NCI-H2081 (cell line): ENCODE results near the gene USP34.
"Not testable (repeated sequence)": the region's sequence is repeated elsewhere in the genome, so short reads cannot be mapped to it uniquely, and the experiment has no call there.

Experiments used
- DNase-seq, 2 experiments: peaks; one replicate each; lab custom pipeline; 2025; lab: John Stamatoyannopoulos, UW

The USP34 gene

DNA sequence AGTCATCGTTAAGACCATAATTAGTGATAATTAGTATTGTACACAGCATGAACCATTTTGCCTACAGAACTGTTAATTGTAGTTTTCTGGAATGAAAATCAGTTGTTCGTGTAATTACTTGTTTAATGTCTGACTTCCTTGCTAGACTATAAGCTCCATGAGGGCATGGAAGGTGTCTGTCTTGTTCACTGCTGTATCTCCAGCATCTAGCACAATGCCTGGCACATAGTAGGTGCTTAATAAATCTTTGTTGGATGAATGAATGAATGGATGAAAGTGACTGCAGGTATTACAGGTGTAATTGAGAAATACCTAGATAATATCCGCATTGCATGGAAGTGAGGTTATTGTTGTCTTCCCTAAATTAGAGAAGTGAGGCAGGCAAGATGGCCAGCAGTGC lies 287.1 kb downstream of the USP34 start:
- DNase-seq, result no peak

DNA sequence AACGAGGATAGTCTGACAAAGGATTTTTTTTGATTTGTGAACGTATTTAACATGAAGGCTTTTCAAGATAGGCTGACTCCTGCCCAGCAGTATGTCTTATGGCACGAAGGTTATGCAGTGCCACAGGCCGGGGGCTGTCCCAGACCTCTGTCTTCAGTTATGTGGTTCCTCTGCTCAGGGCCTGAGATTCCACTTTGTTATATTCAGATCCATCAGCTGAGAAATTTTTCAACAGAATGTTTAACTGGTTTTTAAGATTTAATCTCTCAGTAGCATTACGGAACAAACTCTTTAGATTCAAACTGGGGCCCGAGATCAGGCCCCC lies 288.9 kb downstream of the USP34 start:
- no peak for DNase-seq

DNA sequence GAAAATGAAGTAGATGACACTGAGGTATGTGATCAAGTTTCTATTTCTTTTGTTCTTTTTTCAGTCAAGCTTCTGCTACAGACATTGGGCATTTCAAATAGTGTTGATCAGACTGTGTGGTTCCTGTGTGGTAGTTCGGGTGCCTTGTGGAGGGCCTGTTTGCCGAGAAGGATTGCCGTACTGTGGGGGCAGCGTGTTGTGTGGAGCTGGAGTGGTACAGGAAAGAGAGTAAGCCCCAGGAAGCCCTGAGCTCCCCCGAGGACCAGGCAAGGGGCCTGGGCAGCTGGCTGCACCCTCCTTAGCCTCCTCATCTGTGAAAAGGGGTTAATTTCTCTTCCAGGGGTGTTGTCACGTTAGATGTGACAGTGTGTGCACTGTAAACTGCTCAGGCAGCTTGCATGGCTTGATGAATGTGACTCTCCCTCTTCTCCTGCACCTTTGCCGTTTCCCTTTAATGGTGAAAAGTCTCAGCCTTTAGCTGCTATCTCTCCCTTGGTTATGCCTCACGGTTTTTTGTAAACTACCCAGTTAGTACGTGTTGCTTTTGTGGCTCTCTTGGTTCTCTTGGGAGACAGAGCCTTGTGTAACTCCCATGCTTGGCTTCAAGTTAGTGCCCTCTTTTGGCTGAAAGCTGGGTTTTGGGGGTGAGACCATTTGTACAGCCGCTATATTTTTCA lies 289.4 kb downstream of the USP34 start:
- no peak for DNase-seq

DNA sequence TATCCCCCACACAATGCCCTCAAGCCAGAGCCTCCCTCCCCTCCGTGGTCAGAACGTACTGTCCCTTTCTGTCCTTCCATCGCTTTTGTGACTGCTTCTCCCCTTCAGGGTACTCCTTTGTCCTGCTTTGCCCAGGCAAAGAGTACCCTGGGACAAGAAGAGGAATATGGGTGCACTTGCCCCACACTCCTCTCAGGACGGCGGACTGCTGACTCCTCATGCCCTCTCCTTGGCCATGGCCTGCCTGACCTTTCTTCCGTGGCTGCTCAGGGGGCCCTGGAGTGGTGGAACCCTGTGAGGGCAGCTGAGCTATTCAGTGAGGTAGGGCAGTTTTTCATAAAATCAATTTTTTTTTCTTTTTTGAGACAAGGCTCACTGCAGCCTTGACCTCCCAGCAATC lies 290.2 kb downstream of the USP34 start:
- DNase-seq, result no peak

DNA sequence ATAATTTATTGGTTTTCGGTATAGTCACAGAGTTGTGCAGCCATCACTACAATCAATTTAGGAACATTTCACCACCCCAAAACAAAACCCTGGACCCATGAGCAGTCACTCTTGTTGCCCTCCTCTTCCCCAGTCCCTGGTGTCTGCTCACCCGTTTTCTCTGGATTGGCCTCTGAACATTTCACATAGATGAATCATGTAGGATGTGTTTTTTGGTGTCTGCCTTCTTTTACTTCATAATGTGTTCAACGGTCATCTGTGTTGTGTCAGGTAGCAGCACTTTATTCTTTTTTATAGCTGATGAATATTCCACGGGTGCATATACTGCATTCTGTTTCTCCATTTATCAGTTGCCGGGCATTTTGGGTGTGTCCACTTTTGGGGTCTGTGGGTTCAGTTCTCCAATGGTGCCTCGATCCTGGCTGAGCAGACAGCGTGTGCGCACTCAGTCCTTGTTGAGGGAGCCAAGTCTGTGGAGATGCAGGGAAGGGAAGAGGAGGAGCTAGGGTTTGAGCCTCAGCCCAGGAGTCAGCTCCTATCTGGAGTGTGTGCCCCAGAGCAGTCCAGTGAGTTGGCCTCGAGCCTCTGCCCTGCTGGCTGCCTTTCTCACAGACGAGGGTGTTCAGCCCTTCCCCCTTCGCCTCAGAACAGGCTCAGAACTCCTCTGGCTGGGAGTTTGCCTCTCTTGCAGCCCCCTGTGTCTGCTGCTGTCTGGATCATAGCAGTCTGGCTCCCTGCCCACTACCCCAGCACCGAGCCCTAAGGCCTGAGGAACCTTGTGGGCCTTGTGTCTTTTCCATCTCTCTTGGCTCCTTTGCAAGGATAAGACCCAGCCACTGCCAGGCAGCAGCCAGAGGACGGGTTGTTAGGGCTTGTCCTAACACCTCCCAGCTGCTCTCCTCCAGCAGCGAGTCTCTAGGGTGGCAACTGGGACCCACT lies 290.9 kb downstream of the USP34 start:
- no peak for DNase-seq

DNA sequence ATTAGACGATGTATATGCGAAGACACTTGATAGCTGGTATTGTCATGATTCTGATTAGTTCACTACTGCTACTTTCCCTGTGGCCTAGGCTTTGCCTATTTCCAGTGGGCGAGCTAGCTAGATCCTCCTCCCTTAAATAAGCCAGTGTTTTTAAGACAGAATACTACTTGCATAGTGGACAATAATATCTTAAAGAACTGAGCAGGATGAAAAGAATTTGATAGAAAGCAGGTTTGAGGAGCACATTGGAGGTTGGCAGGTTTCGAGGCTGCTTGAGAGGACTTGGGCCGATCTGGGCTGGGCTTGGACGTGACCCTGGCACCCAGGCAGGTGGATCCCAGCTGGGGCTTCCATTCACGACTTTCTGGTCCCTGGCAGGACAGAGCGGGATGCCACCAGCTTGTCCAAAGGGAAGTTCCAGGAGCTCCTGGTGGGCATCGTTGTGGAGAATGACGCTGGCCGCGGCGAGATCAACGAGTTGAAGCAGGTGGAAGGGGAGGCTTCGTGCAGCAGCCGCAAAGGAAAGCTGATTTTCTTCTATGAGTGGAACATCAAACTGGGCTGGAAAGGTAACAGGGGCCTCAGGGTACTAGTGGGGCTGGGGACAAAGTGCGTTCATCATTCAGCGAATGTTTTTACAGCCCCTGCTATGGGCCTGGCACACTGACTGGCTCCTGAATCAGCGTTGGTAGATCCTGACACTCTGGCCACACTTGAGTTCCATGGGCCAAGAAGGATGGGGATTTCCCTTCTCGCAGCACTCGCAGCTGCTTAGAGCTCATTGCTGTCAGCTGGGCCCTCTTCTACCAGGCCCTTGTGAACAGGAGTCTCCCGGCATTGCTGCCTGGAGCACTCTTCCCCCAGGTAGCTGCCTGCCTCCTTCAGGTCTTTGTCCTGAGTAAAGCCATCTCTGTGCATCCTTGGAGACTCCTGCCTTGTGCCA lies 292.0 kb downstream of the USP34 start:
- no peak for DNase-seq

DNA sequence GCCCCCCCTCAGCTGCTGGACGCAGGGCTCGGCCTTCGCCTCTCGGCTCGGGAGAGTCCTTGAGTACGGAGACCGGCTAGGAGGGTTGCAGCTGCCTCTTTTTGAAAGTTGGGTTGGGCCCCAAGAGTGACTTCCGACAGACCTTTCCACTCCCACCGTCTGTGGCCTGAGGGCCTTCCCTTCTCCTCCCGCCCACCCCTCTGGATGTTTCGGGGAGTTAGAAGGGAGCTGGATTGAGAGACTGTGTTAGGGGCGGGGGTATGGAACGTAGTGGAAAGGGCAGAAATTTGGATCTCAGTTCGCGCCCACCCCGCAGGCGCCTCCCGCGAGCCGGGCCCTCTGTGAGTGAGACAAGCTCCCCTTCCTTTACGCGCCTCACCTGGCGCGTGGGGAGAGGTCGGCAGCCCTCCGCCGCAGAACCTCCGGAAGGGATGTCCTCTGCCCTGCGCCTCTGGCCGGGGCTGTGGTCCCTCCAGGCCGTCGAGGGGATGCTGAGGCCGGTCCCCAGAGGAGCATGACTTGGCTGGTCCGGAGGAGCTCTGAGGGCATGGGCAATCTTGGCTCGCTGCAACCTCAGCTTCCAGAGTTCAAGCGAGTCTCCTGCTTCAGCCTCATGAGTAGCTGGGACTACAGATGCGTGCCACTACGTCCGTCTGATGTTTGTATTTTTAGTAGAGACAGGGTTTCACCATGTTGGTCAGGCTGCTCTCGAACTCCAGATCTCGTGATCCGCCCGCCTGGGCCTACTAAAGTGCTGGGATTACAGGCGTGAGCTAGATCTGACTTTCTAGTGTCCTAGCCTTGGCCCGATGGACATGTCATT lies 292.9 kb downstream of the USP34 start:
- no peak for DNase-seq

DNA sequence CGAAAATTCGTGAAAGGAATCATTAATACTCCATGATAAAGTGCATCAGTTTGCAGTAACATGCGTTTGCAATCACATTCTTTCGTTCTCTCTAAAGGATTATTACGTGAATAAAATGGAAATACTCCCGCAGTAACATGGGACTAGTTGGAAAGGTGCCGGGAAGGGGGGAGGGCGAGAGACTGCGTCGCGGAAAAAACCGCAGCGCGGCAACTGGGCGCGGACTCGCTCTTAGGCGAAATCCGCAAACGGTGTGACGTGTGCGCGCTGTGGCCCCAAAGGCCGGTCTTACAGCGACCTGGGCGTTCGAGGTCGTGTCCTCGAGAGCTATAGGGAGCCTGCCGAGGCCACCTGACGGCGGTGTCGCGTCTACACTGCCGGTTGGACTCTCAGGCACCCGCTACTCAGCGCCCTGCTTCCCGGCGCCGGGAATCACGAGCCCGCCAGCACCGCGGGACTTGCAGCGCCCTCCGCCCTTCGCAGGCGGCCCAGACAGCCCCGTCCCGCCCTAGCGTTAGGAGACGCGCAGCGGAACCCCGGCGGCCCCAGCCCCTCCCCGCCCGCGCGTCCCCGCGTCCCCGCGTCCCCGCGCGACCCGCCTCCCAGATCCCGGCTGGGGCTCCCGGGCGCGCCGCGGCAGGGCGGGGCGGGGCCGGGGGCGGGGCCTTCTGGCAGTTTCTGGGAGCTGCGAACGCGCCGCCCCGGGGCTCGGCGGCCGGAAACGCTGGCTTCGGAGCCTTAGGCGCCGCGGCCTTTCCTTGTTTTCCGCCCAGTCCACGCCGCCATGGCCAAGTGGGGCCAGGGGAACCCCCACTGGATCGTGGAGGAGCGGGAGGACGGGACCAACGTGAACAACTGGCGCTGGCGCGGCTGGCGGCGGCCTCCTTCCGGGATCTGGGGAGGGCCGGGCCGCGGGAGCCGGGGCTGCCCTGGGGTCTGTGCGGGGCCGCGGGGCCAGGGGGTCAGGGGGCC lies 293.8 kb downstream of the USP34 start:
- peak; percentile 94 to 95 for DNase-seq

DNA sequence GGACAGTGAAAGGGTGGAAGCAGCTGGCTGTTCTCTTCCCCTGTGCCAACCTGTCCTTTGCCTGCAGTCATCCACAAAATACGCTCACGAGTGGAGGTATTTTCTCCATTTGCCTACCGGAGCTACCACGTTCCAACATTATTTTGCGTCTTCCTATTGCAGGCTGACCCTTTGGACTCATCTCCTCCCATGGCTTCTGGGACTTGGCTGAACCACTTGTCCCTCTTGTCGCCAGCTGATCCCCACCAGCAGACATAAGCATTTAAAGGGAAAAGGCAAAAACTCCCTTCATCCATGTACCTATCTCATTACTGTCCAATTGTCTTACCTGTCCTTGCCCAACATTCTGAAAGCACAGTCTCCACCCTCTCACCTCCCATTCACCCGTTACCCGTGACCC lies 295.9 kb downstream of the USP34 start:
- DNase-seq, result no peak

DNA sequence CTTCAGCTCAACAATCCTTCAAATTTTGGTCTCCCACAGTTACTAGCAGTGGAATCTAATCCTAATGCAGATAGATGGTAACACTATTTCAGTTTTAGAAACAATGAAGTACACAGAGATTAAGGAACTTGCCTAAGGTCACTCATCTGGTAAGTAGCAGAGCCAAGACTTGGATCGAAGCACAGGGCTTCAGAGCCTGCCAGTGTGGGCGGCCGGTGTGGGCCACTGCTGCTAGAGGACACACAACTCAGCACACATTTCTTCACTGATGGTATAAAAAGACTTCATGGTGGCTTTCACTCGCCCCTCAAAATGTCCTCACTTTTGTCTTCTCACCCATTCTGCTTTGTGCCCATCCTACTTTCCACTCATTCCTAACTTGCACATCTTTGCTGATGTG lies 297.8 kb downstream of the USP34 start:
- no peak for DNase-seq

DNA sequence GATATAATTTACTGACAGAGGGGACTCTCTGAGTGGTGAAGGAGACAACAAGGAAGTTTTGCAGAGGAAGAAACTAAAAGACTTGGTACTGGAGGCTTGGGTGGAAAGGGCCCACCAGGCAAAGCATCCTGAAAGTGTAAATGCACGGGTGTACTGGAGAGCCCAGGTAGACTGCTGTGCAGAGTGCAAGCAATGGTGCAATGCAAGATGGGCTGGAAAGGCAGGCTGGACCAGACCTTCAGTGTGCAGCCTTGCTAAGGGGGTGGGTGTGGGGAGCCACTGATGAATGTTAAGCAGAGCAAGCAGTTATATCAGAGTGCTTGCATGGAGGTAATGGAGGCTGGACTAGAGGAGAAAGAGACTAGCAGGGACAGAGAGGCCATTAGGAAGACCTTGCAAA lies 298.2 kb downstream of the USP34 start:
- DNase-seq, result no peak

DNA sequence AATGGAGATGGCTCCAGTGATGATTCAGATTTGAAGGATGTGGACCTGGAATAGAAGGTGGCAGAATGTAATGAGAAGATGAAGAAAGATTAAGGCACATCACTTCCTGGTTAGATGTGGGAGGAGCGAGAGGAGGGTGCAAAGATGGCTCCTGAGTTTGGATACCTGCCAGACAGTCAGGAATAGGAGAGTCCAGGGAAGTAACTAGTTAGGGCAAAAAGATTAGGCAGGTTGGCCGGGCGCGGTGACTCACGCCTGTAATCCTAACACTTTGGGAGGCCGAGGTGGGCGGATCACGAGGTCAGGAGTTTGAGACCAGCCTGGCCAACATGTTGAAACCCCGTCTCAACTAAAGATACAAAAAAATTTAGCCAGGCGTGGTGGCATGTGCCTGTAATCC lies 303.3 kb downstream of the USP34 start:
- DNase-seq, result no peak

DNA sequence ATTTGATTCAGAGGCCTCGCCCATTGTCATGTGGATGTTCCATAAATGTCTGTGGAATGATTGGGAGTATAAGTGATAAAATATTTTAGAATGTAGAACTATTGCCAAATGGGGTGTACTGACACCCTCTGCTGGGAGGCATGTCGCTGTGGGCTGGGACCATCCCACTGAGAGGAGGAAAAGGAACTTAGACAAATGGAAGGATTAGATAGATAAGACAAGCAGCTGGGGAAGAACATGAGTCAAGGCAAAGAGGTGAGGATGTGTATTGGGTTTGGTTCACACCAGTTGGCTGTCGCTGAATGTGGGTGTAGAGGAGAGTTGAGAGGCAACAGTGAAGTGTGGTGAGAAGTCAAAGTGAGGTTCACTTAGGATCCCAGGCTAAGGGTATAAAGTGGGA lies 304.9 kb downstream of the USP34 start:
- no peak for DNase-seq

DNA sequence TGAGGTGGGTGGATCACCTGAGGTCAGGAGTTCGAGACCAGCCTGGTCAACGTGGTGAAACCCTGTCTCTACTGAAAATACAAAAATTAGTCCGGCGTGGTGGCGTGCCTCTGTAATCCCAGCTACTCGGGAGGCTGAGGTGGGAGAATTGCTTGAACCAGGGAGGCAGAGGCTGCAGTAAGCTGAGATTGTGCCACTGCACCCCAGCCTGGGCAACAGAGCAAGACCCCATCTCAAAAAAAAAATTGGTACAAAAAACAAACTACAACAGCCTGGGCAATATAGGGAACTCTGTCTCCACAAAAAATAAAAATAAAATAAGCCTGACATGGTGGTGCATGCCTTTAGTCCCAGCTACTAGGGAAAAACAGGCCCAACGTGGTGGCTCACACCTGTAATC lies 305.8 kb downstream of the USP34 start:
- not testable (repeated sequence) for DNase-seq

DNA sequence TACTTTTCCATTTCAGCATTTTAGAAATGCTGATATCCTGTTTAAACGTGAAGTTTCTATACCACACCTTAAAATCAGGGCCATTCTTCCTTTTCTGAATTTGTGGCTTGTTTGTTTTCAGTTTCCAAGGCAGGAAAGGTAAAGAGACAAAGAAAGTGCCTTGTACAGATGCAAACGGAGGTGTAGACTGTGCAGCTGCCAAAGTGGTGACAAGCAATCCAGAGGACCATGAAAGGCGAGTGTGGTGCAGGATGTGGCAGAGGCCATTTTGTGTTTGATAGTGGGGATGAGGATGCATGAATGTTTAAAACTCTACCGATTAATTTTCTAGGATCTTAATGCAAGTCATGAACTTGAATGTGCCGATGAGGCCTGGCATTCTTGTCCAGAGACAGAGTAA lies 308.2 kb downstream of the USP34 start:
- no peak for DNase-seq

DNA sequence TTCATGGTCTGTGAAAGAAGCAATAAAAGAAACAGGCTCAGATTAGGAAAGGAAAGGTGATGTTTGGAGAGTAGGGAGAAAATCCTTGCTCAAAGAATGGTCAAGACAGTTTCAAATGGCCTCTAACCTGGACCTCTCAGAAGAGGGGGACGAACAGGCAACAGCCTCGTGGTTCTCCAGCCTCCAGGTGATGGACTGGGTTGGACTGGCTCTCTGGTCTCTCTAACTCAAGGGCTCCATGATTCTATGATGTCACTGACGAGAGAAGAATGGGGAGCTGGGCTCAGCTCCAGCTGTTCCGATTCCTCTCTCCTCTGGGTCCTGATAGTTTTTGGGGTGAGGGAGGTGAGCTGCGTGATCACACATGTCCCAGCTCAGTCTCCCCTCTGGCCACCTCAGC lies 309.0 kb downstream of the USP34 start, which contains the start of gene C2orf74:
TSS of gene C2orf74 (plus strand) at position 301 of the 400 bp plus-strand sequence. CDS start 327 bp downstream, outside the sequence.
- DNase-seq, result no peak

DNA sequence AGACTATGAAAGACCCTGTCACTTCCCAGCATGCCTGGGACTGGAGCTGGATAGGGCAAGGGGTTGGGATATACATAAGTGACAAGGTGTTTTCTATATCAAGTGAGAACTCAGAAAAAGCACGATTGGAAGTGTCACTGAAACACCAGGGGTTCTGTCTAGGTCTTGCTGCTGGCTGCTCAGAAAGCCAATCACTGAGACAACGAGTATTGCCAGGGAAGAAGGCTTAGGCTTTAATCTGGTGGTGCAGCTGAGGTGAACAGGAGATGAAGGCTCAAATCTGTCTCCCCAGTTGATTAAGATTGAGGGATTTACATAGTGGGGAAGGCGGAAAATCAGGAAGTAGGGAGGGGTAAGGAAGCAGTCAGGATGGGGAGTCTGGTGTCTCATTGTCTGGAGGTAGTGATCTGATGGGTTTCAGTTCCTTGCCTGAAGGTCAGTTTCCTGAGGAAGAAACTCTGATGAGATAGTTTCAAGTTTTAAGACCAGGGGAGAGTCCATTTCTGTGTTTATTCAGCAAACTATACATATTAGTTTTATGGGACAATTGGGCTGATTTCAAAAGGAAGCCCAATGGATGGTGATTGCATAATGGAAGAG lies 312.4 kb downstream of the USP34 start:
- no peak for DNase-seq

DNA sequence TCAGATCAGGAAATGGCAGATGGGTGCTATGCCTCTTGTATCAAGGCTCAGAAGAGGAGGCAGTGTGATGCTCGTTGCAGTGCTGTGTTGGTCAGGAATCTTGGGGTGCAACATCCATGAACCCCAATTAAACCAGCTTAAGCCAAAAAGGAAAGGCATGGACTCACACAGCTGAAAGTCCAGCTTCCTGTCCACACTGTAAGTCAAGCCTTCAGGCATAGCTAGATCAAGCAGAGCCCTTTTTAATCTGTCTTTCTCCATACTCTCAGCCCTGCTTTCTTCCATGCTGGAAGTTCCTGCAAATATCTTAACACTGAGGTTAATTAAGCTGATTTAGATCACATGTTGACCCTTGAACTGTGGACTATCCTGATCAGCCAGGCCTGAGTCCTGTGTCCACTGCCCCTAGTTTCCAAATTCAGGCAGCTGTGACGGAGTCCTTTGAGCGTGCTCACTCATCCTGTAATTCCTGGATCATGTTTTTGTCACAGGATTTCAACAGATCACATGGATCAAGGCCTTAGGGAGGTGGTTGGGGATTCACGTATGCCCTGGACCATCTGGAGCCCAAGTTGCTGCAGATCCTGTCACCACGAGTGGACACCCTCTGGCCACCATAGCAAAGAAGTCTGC lies 313.4 kb downstream of the USP34 start:
- no peak for DNase-seq

DNA sequence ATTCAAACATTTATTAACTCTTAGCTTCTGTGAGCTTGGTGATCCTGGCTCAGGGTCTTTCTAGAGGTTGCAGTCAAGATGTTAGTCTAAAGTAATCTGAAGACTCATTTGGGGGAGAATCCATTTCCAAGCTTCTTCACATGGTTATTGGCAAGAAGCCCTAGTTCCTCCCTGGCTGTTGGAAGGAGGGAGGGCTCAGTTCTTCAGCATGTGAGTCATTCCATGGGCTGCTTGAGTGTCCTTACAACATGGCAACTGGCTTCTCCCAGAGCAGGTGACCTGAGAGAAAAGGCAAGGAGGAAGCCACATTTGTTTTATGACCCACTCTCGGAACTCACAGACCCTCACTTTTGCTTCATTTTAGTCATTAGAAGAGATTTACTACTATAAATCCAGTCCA lies 319.5 kb downstream of the USP34 start:
- DNase-seq, result no peak
